Neural cell (in vitro differentiated cells): ENCODE measurements around the gene ALK. TPM values are rescaled to one million over a fixed set of nuclear protein-coding genes. Genes with fewer than 3 reads are reported as not detected.

ENCODE experiments used
- H2AFZ ChIP-seq: fragments of 200-600, 300-800 bp; sonication (generic), shearing (Covaris generic); 2 replicates; pipeline ENCODE4 v1.6.0; 2014; ENCODE audit warnings: low read depth, mild to moderate bottlenecking, antibody characterized with exemption, low read length, moderate library complexity
- H3F3A ChIP-seq: fragments of 200-600 bp; shearing (Covaris generic); 2 replicates; pipeline ENCODE4 v1.6.1; 2016; ENCODE audit warnings: mild to moderate bottlenecking, moderate library complexity, mixed read lengths, antibody characterized with exemption, low read length; ENCODE audit not compliant: insufficient read depth, poor library complexity, severe bottlenecking
- H3K27ac ChIP-seq: fragments of 200-600, 300-800 bp; sonication (generic), shearing (Covaris generic); 2 replicates; pipeline ENCODE4 v1.5.1; 2014; ENCODE audit warnings: mild to moderate bottlenecking, low read length, moderate library complexity
- H3K27me3 ChIP-seq: fragments of 300-800, 200-600 bp; sonication (generic), shearing (Covaris generic); 2 replicates; pipeline ENCODE4 v1.6.0; 2014; ENCODE audit warnings: mild to moderate bottlenecking, low read depth, low read length, moderate library complexity; ENCODE audit not compliant: insufficient read depth
- H3K36me3 ChIP-seq: fragments of 300-800, 200-600 bp; sonication (generic), shearing (Covaris generic); 2 replicates; pipeline ENCODE4 v1.5.1; 2014; ENCODE audit warnings: mild to moderate bottlenecking, antibody characterized with exemption, low read length, moderate library complexity; ENCODE audit not compliant: insufficient read depth
- H3K4me2 ChIP-seq: fragments of 300-800, 200-600 bp; sonication (generic), shearing (Covaris generic); 2 replicates; pipeline ENCODE4 v1.6.0; 2014; ENCODE audit warnings: mild to moderate bottlenecking, low read length
- H3K4me3 ChIP-seq: fragments of 300-800, 200-600 bp; sonication (generic), shearing (Covaris generic); 2 replicates; pipeline ENCODE4 v1.5.1; 2014; ENCODE audit warnings: mild to moderate bottlenecking, low read length, moderate library complexity
- H3K79me2 ChIP-seq: fragments of 200-600 bp; shearing (Covaris generic); replicated peaks from 2 replicates; pipeline ENCODE4 v1.6.0; 2014; ENCODE audit warnings: mild to moderate bottlenecking, low read length, moderate library complexity; ENCODE audit not compliant: insufficient read depth
- H3K9ac ChIP-seq: fragments of 300-800, 200-600 bp; sonication (generic), shearing (Covaris generic); 2 replicates; pipeline ENCODE4 v1.6.1; 2016; ENCODE audit warnings: mild to moderate bottlenecking, low read length, mixed read lengths
- H3K9me2 ChIP-seq: fragments of 200-600 bp; shearing (Covaris generic); 2 replicates; pipeline ENCODE4 v1.6.1; 2016; ENCODE audit warnings: mild to moderate bottlenecking, low read length, mixed read lengths; ENCODE audit not compliant: insufficient read depth
- H3K9me3 ChIP-seq: fragments of 200-600, 300-800 bp; sonication (generic), shearing (Covaris generic); 2 replicates; pipeline ENCODE4 v1.6.1; 2016; ENCODE audit warnings: mild to moderate bottlenecking, mixed run types, low read length, moderate library complexity, mixed read lengths
- H4K20me1 ChIP-seq: fragments of 200-600 bp; shearing (Covaris generic); 2 replicates; pipeline ENCODE4 v1.6.1; 2016; ENCODE audit warnings: mild to moderate bottlenecking, mixed run types; ENCODE audit not compliant: insufficient read depth
- EP300 ChIP-seq: fragments of 450-650 bp; conservative IDR thresholded peaks from 2 replicates; pipeline ENCODE4 v1.6.1; 2014; ENCODE audit warnings: antibody characterized with exemption, mild to moderate bottlenecking, moderate library complexity; ENCODE audit not compliant: poor library complexity, severe bottlenecking
- EZH2 ChIP-seq: fragments of 200-600, 300-800 bp; shearing (Covaris generic), sonication (generic); IDR thresholded peaks from 2 replicates; pipeline ENCODE4 v1.6.1; 2014; ENCODE audit warnings: antibody characterized with exemption, low read length, borderline replicate concordance, mild to moderate bottlenecking; ENCODE audit not compliant: insufficient read depth, poor library complexity, severe bottlenecking
- MXI1 ChIP-seq: fragments of 450-650 bp; conservative IDR thresholded peaks from 2 replicates; pipeline ENCODE4 v1.6.1; 2014; ENCODE audit warnings: antibody characterized with exemption, mild to moderate bottlenecking; ENCODE audit not compliant: poor library complexity, severe bottlenecking
- POLR2AphosphoS5 ChIP-seq: IDR thresholded peaks from 2 replicates; pipeline ENCODE4 v1.6.1; 2012
- RAD21 ChIP-seq: fragments of 450-650 bp; conservative IDR thresholded peaks from 2 replicates; pipeline ENCODE4 v1.6.1; 2014; ENCODE audit warnings: antibody characterized with exemption, mild to moderate bottlenecking, moderate library complexity
- SMC3 ChIP-seq: fragments of 450-650 bp; conservative IDR thresholded peaks from 2 replicates; pipeline ENCODE4 v1.6.1; 2014; ENCODE audit warnings: antibody characterized with exemption, mild to moderate bottlenecking, moderate library complexity; ENCODE audit not compliant: poor library complexity
- TAF1 ChIP-seq: IDR thresholded peaks from 2 replicates; pipeline ENCODE4 v1.6.1; 2012; ENCODE audit warnings: low read depth
- polyA plus RNA-seq: library from polyadenylated mRNA; depleted of rRNA; stranded (reverse); fragments of >200 nt; gene quantifications from 2 replicates; pipeline ENCODE4 v1.2.3, GENCODE V29; 2014
- TF ChIP-seq, protein P1 (sequence below): IDR thresholded peaks from 2 replicates; pipeline ENCODE4 v1.6.1; 2012; ENCODE audit warnings: borderline replicate concordance
- TF ChIP-seq, protein P2 (sequence below): fragments of 450-650 bp; IDR thresholded peaks from 2 replicates; pipeline ENCODE4 v1.5.1; 2014; ENCODE audit warnings: antibody characterized with exemption, mild to moderate bottlenecking, moderate library complexity; ENCODE audit not compliant: poor library complexity, severe bottlenecking

The ALK gene
- polyA plus RNA-seq, 1 donor from 2014 or later = 7.1 TPM

DNA sequence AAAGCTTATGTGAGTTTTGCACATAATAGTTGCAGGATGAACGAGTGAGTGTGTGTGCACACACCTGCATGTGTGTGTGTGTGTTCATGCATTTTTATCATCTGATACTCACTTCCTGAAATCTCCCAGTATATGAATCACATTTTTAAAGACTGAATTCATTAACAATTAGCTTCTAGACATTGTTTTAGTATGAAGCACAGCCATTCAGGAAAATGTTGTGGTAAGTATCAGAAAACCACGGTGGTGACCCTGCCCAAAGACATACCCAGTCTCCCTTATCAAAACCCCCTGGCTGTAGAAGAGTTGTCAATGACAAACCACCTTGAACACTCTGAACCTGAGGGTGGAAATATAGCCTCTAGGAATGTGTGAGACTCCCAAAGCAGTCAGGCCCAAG, 220.8 kb downstream of the ALK start:
- TF ChIP-seq SMC3 (no peak), MXI1 (no peak), RAD21 (no peak), EP300 (no peak), EZH2 (no peak), TAF1 (no peak), POLR2AphosphoS5 (no peak)
- TF ChIP-seq, protein P1, sequence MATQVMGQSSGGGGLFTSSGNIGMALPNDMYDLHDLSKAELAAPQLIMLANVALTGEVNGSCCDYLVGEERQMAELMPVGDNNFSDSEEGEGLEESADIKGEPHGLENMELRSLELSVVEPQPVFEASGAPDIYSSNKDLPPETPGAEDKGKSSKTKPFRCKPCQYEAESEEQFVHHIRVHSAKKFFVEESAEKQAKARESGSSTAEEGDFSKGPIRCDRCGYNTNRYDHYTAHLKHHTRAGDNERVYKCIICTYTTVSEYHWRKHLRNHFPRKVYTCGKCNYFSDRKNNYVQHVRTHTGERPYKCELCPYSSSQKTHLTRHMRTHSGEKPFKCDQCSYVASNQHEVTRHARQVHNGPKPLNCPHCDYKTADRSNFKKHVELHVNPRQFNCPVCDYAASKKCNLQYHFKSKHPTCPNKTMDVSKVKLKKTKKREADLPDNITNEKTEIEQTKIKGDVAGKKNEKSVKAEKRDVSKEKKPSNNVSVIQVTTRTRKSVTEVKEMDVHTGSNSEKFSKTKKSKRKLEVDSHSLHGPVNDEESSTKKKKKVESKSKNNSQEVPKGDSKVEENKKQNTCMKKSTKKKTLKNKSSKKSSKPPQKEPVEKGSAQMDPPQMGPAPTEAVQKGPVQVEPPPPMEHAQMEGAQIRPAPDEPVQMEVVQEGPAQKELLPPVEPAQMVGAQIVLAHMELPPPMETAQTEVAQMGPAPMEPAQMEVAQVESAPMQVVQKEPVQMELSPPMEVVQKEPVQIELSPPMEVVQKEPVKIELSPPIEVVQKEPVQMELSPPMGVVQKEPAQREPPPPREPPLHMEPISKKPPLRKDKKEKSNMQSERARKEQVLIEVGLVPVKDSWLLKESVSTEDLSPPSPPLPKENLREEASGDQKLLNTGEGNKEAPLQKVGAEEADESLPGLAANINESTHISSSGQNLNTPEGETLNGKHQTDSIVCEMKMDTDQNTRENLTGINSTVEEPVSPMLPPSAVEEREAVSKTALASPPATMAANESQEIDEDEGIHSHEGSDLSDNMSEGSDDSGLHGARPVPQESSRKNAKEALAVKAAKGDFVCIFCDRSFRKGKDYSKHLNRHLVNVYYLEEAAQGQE = no peak
- TF ChIP-seq, protein P2, sequence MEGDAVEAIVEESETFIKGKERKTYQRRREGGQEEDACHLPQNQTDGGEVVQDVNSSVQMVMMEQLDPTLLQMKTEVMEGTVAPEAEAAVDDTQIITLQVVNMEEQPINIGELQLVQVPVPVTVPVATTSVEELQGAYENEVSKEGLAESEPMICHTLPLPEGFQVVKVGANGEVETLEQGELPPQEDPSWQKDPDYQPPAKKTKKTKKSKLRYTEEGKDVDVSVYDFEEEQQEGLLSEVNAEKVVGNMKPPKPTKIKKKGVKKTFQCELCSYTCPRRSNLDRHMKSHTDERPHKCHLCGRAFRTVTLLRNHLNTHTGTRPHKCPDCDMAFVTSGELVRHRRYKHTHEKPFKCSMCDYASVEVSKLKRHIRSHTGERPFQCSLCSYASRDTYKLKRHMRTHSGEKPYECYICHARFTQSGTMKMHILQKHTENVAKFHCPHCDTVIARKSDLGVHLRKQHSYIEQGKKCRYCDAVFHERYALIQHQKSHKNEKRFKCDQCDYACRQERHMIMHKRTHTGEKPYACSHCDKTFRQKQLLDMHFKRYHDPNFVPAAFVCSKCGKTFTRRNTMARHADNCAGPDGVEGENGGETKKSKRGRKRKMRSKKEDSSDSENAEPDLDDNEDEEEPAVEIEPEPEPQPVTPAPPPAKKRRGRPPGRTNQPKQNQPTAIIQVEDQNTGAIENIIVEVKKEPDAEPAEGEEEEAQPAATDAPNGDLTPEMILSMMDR = no peak
- Histone ChIP-seq H3K4me2 (no peak overlapping the region), H3K9me2 (no peaks in the 10 kb centered on the region), H3K79me2 (no peaks in the 10 kb centered on the region), H3K9ac (no peak overlapping the region), H3F3A (no peaks in the 10 kb centered on the region), H2AFZ (no peak overlapping the region), H3K9me3 (no peaks in the 10 kb centered on the region), H3K27ac (no peak overlapping the region), H4K20me1 (no peaks in the 10 kb centered on the region), H3K36me3 (no peaks in the 10 kb centered on the region), H3K27me3 (no peaks in the 10 kb centered on the region), H3K4me3 (no peak overlapping the region)

DNA sequence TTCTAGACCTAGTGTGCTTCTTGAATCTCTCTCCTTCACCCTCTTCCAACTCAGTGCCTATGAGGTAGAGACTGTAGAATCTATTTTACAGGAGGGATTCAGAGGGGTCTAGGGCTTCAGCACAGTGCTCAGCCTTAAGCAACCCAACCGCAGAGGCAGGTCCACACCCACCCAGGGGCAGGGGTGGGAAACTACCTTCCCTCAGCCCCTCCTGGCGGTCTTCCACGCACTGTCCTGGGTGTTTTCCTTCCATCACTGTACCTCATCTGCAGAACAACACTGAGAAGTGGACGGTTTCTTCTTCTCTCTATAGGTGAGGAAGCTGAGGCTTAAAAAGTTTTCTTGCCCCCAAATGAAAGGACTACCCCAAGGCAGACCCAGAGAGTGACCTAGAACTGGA, 222.3 kb downstream of the ALK start:
- Histone ChIP-seq H3K36me3 (no peaks in the 10 kb centered on the region), H3K27me3 (no peaks in the 10 kb centered on the region), H3K9me3 (no peaks in the 10 kb centered on the region), H3K4me3 (no peak overlapping the region), H2AFZ (no peak overlapping the region), H4K20me1 (no peaks in the 10 kb centered on the region), H3K79me2 (no peaks in the 10 kb centered on the region), H3K27ac (no peak overlapping the region), H3K9ac (no peak overlapping the region), H3F3A (no peaks in the 10 kb centered on the region), H3K9me2 (no peaks in the 10 kb centered on the region), H3K4me2 (no peak overlapping the region)
- TF ChIP-seq RAD21 (no peak), MXI1 (no peak), POLR2AphosphoS5 (no peak), EP300 (no peak), EZH2 (no peak), TAF1 (no peak), SMC3 (no peak)
- TF ChIP-seq, protein P2 = no peak
- TF ChIP-seq, protein P1 = no peak
